Panc1 (cell line): Measurements from ENCODE around the gene PIPOX.

ENCODE experiments used
- POLR2AphosphoS5 ChIP-seq: IDR thresholded peaks from 2 replicates; pipeline ENCODE4 v1.6.1; 2012; ENCODE audit warnings: mild to moderate bottlenecking, low read depth, low read length, moderate library complexity
- TF ChIP-seq, protein P1 (sequence below): fragments of 450-650 bp; IDR thresholded peaks from 2 replicates; pipeline ENCODE4 v1.5.1; 2017; ENCODE audit warnings: mild to moderate bottlenecking

DNA sequence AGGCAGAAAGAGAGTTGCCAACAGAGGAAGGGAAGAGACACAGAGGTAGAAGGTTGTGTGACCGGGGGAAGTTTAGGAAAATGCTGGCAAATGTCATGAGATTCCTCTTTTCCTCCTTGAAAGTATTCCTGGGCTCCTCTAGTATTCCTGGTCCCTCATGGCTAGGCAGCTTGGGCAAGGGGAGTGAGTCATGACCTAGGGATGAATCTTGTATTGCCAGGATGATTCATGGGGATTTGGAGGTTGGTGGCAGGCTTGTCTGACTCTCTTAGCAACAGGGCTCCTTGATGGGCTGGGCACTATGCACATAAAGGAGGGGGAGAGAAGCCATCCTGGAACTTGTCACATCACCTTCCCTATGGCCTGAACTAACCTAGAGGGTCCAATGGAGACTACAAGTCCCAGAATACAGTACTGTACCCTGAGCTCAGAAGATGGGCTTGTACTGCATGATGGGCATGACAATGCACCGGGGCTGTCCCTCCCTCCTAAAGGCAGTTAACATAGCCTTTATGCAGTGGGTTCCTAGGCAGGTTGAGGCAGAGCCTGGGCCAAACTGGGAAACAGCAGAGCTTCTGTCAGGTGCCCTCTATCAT lies 35.0 kb upstream of the PIPOX start:
- TF ChIP-seq, protein P1, sequence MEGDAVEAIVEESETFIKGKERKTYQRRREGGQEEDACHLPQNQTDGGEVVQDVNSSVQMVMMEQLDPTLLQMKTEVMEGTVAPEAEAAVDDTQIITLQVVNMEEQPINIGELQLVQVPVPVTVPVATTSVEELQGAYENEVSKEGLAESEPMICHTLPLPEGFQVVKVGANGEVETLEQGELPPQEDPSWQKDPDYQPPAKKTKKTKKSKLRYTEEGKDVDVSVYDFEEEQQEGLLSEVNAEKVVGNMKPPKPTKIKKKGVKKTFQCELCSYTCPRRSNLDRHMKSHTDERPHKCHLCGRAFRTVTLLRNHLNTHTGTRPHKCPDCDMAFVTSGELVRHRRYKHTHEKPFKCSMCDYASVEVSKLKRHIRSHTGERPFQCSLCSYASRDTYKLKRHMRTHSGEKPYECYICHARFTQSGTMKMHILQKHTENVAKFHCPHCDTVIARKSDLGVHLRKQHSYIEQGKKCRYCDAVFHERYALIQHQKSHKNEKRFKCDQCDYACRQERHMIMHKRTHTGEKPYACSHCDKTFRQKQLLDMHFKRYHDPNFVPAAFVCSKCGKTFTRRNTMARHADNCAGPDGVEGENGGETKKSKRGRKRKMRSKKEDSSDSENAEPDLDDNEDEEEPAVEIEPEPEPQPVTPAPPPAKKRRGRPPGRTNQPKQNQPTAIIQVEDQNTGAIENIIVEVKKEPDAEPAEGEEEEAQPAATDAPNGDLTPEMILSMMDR = no peak
- TF ChIP-seq POLR2AphosphoS5 = no peak
